HG03135 (cell line): ENCODE results near the gene FAM174B.
"Not testable (repeated sequence)": the region's sequence is repeated elsewhere in the genome, so short reads cannot be mapped to it uniquely, and the experiment has no call there.

Experiments used
- ATAC-seq: cut with Tn5 transposase; IDR thresholded peaks from one replicate; pipeline ENCODE4 v1.9.1; 2021; ENCODE audit warnings: mild to moderate bottlenecking, moderate library complexity; ENCODE audit not compliant: unreplicated experiment

The FAM174B gene

GRCh38 chr15:92619145-92620101, 36.2 kb downstream of the FAM174B start:
- ATAC-seq: no peak

- ATAC-seq: no peak
These were observed 37.7 kb downstream of the FAM174B start for GRCh38 chr15:92617549-92618520.

GRCh38 chr15:92616621-92617548, 38.7 kb downstream of the FAM174B start:
- no peak for ATAC-seq

GRCh38 chr15:92614791-92615785, 40.5 kb downstream of the FAM174B start:
- ATAC-seq: no peak

GRCh38 chr15:92614301-92614700, 41.3 kb downstream of the FAM174B start:
- no peak for ATAC-seq

- no peak for ATAC-seq
These were observed 41.7 kb downstream of the FAM174B start for GRCh38 chr15:92613841-92614240.

GRCh38 chr15:92612891-92613290, 42.7 kb downstream of the FAM174B start:
- ATAC-seq: no peak

- no peak for ATAC-seq
These were observed 43.4 kb downstream of the FAM174B start for GRCh38 chr15:92611995-92612745.

GRCh38 chr15:92611150-92611549, 44.4 kb downstream of the FAM174B start:
- ATAC-seq: no peak

GRCh38 chr15:92610101-92610520, 45.5 kb downstream of the FAM174B start:
- ATAC-seq: no peak

- ATAC-seq: no peak
These were observed 46.5 kb downstream of the FAM174B start for GRCh38 chr15:92608866-92609700.

- ATAC-seq: not testable (repeated sequence)
These were observed 48.8 kb downstream of the FAM174B start for GRCh38 chr15:92606836-92607150.

GRCh38 chr15:92606126-92606835, 49.3 kb downstream of the FAM174B start:
- ATAC-seq: no peak

- no peak for ATAC-seq
These were observed 50.2 kb downstream of the FAM174B start for GRCh38 chr15:92605225-92605944.

GRCh38 chr15:92603743-92604470, 51.7 kb downstream of the FAM174B start:
- no peak for ATAC-seq

- no peak for ATAC-seq
These were observed 52.3 kb downstream of the FAM174B start for GRCh38 chr15:92603278-92603677.
